Measurements from ENCODE around the gene CELA2B.

GRCh38 chr1:15427280-15427666 is 48.6 kb upstream of the CELA2B start:
- TF ChIP-seq POLR2A (IDR thresholded peaks at IDR 0.05; ENCODE audit: low read depth) (no peak), CTCF (IDR thresholded peaks at IDR 0.05) (peak in 1 of 3 experiments; percentile 5), POLR2AphosphoS5 (IDR thresholded peaks at IDR 0.05) (peak in 1 of 2 donors; percentile 2), EP300 (IDR thresholded peaks at IDR 0.05) (no peak)

Data from esophagus muscularis mucosa (tissue), 4 donors.